Dedifferentiated amniotic fluid mesenchymal stem cell (primary cell): ENCODE measurements around the gene CTRL.
"Not testable (repeated sequence)": the region's sequence is repeated elsewhere in the genome, so short reads cannot be mapped to it uniquely, and the experiment has no call there.

ENCODE experiments used
- DNase-seq: peaks from one replicate; pipeline ENCODE4 v3.0.0-alpha.2; 2016; ENCODE audit errors: extremely low spot score

CTRL gene

GRCh38 chr16:67924140-67924906, 7.3 kb downstream of the CTRL start:
- DNase-seq, result no peak

GRCh38 chr16:67923414-67924116, 8.1 kb downstream of the CTRL start:
- DNase-seq, result no peak

GRCh38 chr16:67922740-67923139, 8.9 kb downstream of the CTRL start:
- no peak for DNase-seq

DNA sequence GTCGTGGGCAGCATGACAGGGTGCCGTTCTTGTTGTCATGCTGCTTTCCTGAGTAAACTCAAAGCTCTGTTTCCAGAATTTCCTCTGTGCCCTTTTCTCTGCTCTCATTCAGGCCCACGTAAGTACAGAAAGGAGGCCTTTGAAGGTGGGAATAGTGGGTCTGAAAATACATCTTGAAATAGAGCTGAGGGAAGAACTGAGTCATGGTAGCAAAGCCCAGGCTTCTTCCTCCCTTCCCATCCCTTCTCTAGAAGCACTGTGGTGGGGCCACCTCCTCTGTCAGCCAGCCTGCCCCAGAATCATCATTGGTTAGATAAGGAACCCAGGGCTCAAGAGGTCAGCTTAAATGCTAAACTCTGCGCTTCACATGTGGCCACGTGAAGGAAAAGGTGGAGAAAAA, 9.4 kb downstream of the CTRL start:
- no peak for DNase-seq

GRCh38 chr16:67919622-67920221, 11.9 kb downstream of the CTRL start:
- no peak for DNase-seq

- DNase-seq, result peak; percentile 45
These were observed 13.8 kb downstream of the CTRL start for GRCh38 chr16:67917852-67918236.

DNA sequence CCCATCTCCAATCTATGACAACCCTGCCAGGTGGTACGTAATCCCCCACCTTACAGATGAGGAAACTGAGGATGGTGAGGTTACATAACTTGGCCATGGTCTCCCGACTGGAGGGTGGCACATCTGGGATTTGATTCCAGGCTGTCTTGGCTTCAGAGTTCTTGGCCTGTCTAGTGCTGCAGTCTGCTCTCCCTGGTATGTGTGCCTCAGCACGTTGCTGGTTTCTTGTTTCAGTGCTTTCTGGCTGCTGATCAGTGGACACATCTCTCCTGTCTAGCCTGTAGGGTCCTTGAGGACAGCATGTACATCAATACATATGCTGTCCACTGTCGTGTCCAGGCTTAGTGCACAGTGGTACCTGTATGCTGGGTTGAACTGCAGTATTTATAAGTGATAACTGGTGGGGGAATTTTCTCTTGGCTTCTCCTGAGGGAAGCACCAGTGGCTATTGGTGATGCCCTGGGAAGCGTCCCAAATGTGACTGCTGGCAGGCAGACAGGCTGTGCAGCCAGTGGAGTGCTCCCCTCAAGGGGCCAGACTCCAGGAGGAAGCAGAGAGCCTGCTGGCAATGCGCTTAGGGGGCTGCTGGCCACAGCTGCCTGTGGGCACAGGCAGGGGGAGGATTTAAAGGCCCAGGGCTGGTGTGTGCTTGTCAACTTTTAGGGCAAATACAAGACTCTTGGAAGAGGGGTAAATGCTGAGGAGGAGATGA, 14.4 kb downstream of the CTRL start:
- DNase-seq, result no peak

DNA sequence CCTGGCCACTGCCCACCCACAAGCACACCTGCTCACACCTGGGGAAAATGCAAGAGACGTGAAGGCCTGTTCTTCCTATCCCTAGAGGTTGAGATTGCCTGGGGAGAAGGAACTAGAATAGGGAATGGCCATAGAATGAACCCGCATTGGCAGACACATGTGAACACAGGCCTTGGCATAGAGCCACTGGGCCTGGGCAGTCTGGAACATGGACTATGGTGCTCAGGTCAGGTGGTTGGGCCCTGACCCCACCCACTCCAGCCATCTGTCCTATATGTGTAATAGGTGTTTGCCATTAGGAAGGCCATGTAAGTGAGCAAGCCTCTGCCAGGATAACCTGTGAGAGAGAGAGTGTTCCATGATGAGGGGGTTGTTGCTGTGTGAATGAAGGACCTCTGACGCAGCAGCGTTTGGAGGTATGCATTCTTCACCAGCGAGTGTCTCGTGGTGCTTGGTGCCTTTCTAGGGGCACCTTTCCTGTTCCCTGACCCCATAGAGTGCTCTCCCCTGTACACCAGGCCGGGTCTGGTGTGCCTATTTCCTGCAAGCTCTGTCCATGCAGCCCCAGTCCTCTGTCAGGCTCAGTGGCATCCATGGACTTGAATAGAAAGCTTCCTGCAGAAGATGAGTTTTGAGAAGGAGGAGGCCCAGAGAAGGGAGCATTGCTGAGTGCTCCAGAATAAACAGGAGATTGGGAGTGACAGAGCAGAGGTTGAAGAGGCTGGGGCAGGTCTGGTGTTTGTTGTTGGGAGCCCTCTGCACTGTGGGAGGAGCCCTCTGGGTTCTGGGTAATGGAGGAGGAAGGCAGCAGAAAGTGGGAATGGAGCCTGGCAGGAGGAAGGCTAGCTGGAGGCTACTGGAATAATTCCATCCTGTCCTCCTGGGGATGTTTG, 15.6 kb downstream of the CTRL start:
- DNase-seq, result no peak

DNA sequence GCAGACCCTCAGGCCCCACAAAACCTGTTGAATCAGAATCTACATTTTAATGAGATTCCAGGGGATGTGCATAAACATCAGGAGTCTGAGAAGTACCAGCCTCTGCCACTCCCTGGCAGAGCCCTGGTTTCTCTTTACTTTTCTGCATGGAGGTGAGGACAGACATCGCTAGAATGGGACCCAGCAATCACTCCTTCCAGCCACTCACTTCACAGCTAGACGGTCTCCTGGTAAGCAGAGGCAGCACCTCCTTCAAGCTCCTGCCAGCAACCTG, 16.2 kb downstream of the CTRL start:
- not testable (repeated sequence) for DNase-seq

DNA sequence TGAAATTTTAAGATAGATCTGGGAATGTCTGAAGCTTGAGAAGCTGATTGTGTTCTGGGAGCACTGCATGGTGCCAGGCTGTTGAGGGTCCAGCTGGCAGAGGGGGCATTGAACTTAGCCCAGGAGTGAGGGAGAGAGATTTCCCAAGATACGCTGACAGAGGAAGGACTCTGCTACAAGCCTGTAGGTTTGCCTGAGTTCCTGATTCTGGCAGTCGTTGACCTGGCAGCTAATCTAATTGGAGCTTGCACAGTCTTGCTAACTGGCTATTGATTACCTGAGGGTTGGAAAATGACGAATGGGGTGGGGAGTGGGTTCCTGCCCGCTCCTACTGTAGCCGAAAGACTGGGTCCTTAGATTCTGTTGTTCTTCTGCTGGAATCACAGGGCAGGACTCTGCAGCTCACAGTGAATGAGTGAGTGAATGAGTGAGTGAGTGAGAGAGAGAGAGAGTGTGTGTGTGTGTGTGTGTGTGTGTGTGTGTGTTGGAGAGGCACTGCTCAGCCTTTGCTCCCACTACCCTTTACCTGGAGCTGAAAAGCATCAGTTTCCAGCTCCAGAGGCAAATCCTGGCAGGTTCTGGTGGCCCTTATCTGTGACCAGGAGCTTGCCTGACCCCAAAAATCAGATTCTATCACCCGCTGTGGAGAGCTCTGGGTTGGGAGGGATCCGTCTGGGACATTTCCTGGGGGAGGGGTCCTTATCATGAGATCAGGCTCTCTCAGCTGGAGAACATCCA, 16.7 kb downstream of the CTRL start:
- DNase-seq, result no peak

- no peak for DNase-seq
These were observed 21.5 kb downstream of the CTRL start for GRCh38 chr16:67910158-67910557.

- no peak for DNase-seq
These were observed 22.5 kb downstream of the CTRL start for GRCh38 chr16:67909056-67909742.

DNA sequence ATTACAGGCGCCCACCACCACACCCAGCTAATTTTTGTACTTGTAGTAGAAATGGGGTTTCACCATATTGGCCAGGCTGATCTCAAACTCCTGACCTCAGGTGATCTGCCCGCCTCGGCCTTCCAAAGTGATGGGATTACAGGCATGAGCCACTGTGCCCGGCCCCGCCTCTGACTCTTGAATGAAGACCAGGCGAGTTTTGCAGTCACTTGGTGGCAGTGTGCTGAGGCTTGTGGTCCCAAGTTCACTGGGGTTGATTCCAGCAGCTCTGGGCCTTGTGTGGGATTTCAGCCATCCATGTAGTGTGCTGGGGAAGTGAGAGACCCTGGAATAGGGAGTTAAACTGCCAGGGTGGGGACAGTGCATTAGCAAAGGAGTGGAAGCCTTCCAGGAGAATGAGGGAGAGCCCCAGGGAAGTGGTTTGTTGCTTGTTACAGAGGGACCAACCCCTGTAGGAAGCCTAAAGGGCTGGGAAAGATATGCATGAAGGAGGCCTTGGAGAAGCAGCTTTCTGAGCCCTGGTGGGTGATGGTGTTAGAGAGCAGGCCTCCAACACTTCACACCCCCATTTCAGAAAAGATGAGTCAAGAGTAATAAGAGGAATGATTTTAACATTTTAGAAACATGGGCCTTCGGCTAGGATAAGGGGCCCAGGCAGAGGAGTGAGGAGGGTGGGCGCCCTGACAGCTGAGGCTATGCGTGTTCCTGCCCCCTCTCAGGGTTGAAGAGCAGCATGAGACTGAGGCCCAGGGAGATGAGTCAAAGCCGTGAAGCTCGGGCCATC, 24.1 kb downstream of the CTRL start:
- no peak for DNase-seq

- no peak for DNase-seq
These were observed 28.8 kb downstream of the CTRL start for GRCh38 chr16:67902831-67903230.

DNA sequence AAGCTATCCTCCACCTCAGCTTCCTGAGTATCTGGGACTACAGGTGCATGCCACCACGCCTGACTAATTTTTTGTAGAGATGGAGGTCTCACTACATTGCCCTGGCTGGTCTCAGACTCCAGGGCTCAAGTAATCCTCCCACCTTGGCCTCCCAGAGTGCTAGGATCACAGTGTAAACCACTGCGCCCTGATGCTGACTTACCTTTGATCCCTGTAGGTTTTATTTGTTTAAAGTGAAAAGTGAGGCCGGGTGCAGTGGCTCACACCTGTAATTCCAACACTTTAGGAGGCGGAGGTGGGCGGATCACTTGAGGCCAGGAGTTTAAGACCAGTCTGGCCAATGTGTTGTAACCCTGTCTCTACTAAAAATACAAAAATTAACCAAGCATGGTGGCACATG, 29.9 kb downstream of the CTRL start:
- DNase-seq, result no peak

- no peak for DNase-seq
These were observed 34.4 kb downstream of the CTRL start for GRCh38 chr16:67897231-67897630.

DNA sequence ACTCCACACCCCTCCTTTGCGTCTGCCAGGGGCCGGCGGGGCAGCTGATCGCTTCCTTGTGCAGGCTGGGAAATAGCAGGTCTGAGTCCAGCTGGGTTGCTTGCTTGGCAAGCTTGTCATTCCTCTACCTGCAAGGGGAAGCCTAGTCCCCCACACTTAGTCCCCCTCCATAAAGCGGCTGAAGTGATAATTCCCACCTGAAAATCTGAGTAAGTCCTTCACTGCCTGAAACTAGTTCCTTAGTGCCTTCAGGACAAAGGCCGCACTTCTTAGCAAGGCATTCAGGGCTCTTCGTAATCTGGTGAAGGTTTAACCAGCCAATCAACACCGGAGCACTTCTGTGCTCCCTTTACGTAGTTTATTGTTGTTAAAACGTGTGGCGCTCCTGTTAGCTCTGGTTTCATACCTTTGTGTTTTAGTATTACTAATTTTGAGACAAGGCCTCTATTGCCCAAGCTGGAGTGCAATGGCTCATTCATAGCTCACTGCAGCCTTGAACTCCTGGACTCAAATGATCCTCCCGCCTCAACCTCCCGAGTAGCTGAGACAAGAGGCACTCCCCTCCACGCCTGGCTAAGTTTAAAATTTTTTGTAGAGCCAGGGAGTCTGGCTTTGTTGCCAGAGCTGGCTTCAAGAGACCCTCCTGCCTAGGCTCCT, 37.8 kb downstream of the CTRL start:
- DNase-seq, result no peak

- DNase-seq, result peak; percentile 95
These were observed 38.5 kb downstream of the CTRL start, which contains the start of gene PSKH1 for GRCh38 chr16:67892899-67893742. PSKH1 (plus strand) TSS chr16:67893254; CDS start chr16:67908750, 15,496 bp downstream.
